Neural progenitor cell (in vitro differentiated cells): ENCODE results near the gene RELA. TPM values are rescaled to one million over a fixed set of nuclear protein-coding genes. Genes with fewer than 3 reads are reported as not detected.

Experiments used
- DNase-seq: peaks from one replicate; pipeline ENCODE4 v3.0.0-alpha.2; 2016; ENCODE audit warnings: low spot score
- H2AFZ ChIP-seq: fragments of 200-600 bp; sonication (generic); replicated peaks from 2 replicates; pipeline ENCODE4 v1.6.1; 2016; ENCODE audit warnings: antibody characterized with exemption
- H3F3A ChIP-seq: fragments of 200-600 bp; sonication (generic); 2 replicates; pipeline ENCODE4 v1.6.1; 2016; ENCODE audit warnings: antibody characterized with exemption, low read depth
- H3K27ac ChIP-seq: fragments of 200-600 bp; sonication (generic); 2 replicates; pipeline ENCODE4 v1.5.1; 2016; ENCODE audit warnings: mild to moderate bottlenecking
- H3K27me3 ChIP-seq: fragments of 200-600 bp; sonication (generic); 2 replicates; pipeline ENCODE4 v1.6.1; 2016; ENCODE audit warnings: mild to moderate bottlenecking, moderate library complexity
- H3K36me3 ChIP-seq: fragments of 200-600 bp; sonication (generic); 2 replicates; pipeline ENCODE4 v1.5.1; 2016
- H3K4me1 ChIP-seq: fragments of 200-600 bp; sonication (generic); 2 replicates; pipeline ENCODE4 v1.6.1; 2016; ENCODE audit warnings: mixed run types
- H3K4me2 ChIP-seq: fragments of 200-600 bp; sonication (generic); 2 replicates; pipeline ENCODE4 v1.6.1; 2016
- H3K4me3 ChIP-seq: fragments of 200-600 bp; sonication (generic); 2 replicates; pipeline ENCODE4 v1.5.1; 2016
- H3K79me2 ChIP-seq: fragments of 200-600 bp; sonication (generic); 2 replicates; pipeline ENCODE4 v1.6.1; 2016; ENCODE audit warnings: low read depth
- H3K9ac ChIP-seq: fragments of 200-600 bp; sonication (generic); 2 replicates; pipeline ENCODE4 v1.6.1; 2016
- H3K9me3 ChIP-seq: fragments of 200-600 bp; sonication (generic); 2 replicates; pipeline ENCODE4 v1.5.1; 2016; ENCODE audit warnings: low read depth
- H4K20me1 ChIP-seq: fragments of 200-600 bp; sonication (generic); 2 replicates; pipeline ENCODE4 v1.6.1; 2016; ENCODE audit warnings: low read depth
- H3K27ac Mint-ChIP-seq: 3 replicates; pipeline ENCODE4 v1.8.0; 2021; ENCODE audit warnings: mixed read lengths
- H3K27me3 Mint-ChIP-seq: 2 replicates; pipeline ENCODE4 v1.8.0; 2022; ENCODE audit warnings: low read depth, mild to moderate bottlenecking, inconsistent platforms, moderate library complexity, mixed read lengths; ENCODE audit not compliant: insufficient read depth
- H3K36me3 Mint-ChIP-seq: 3 replicates; pipeline ENCODE4 v1.8.0; 2021; ENCODE audit warnings: mixed read lengths
- H3K4me1 Mint-ChIP-seq: 3 replicates; pipeline ENCODE4 v1.8.0; 2021; ENCODE audit warnings: mixed read lengths
- H3K4me3 Mint-ChIP-seq: 3 replicates; pipeline ENCODE4 v1.8.0; 2021; ENCODE audit warnings: mild to moderate bottlenecking, moderate library complexity, mixed read lengths
- H3K9me3 Mint-ChIP-seq: 3 replicates; pipeline ENCODE4 v1.8.0; 2020; ENCODE audit warnings: mixed read lengths
- EZH2 ChIP-seq: fragments of 200-600 bp; sonication (generic); IDR thresholded peaks from 2 replicates; pipeline ENCODE4 v1.6.1; 2017; ENCODE audit warnings: antibody characterized with exemption, mild to moderate bottlenecking, moderate library complexity
- EZH2phosphoT487 ChIP-seq: fragments of 200-600 bp; sonication (generic); IDR thresholded peaks from 2 replicates; pipeline ENCODE4 v1.6.1; 2017; ENCODE audit warnings: antibody characterized with exemption
- total RNA-seq: library from RNA; depleted of rRNA; stranded (reverse); fragments of >200 nt; gene quantifications from 2 replicates; pipeline ENCODE4 v1.2.3, GENCODE V29; 2015; ENCODE audit warnings: low replicate concordance
- TF ChIP-seq, protein P1 (sequence below): fragments of 200-600 bp; sonication (generic); IDR thresholded peaks from 2 replicates; pipeline ENCODE4 v1.5.1; 2017; ENCODE audit warnings: antibody characterized with exemption, mild to moderate bottlenecking

RELA gene
- total RNA-seq, 1 donor from 2014 or later: 11.0 TPM

DNA sequence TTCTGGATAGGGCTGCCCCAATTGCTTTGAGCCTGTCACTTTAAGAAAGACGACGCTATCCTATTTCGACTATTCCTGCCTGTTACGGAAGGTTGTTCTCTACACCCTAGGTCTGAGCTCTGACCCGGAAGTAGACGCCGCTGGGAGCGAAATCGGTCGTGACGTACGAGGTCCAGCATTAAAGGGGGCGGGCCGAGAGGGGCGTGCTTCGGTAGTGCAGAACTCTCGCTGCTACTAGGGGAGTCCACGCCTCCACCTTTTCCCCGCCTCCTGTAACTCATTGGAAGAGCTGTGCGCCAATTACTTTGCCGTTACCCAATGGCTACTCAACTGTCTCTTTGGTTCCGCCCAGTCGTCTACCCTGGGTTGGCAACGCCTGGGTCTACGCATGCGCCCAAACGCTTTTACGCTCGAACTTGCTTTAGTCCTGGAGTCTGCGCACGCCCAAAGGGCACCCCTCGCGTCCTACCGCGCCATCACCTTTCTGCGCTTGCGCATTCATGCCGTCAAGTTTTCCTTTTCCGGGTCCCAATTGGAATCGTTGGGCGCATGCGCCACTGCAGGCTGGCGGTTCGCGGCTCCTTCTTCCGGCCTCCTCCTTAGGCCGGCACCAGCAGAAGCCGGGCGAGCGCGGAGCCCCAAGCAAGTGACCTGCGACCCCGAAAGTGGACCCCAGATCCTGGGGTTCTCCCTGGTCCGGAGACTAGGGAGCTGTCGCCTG, 47.3 kb downstream of the RELA start, which contains the start of gene PCNX3:
PCNX3 (plus strand) TSS at position 548 of the 721 bp plus-strand sequence. CDS start 536 bp downstream, outside the sequence.
- H3K4me1 ChIP-seq: peaks cover 19% of the 10 kb centered on the region
- peak within 1 kb of the TSS; percentile 61 for H3K9ac ChIP-seq

DNA sequence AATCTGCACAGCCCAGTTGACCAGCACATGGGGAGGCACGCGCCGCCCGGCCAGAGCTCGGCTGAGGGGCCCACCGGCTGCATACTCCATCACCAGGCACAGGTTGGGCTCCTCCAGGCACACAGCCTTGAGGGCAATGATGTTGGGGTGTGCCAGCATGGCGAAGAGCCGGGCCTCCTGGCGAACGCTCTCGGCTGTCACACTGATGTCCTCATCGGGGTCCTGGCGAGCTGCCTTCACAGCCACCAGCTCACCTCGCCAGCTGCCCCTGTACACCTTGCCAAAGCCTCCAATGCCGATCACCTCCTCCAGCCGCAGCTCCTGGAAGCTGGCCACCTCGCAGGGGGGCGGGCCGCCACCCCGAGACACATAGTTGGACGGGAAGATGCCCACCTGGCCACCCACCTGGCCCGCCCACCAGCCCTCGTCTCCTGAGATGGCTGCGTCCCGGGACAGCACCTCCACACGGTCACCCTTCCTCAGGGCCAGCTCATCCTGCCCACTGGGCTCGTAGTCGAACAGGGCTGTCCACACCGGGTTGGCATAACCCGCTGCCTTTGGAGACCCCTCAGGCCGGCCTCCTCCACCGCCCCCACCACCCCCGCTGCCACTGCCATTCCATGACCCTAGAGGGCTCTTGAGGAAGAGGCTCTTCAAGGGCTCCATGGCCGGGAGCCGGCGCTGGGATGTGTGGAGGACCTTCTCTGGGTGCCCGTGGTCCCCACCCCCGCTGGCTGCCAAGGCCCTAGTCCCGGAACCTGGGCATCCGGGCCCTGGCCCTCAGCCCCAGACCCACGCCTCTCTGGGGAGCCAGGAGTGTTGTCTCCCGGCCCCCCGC, 49.4 kb downstream of the RELA start:
- Mint-ChIP-seq H3K4me3 (peak overlapping the region; percentile 81), H3K4me1 (peaks cover 41% of the 10 kb centered on the region), H3K36me3 (peaks cover 12% of the 10 kb centered on the region), H3K9me3 (no peaks in the 10 kb centered on the region), H3K27me3 (peaks cover 9% of the 10 kb centered on the region), H3K27ac (no peak overlapping the region)
- H3K9me3 ChIP-seq: no peaks in the 10 kb centered on the region
- peak overlapping the region; percentile 80 for H3K4me3 ChIP-seq
- no peaks in the 10 kb centered on the region for H3K27me3 ChIP-seq
- TF ChIP-seq EZH2phosphoT487 (no peak), EZH2 (no peak)
- TF ChIP-seq, protein P1, sequence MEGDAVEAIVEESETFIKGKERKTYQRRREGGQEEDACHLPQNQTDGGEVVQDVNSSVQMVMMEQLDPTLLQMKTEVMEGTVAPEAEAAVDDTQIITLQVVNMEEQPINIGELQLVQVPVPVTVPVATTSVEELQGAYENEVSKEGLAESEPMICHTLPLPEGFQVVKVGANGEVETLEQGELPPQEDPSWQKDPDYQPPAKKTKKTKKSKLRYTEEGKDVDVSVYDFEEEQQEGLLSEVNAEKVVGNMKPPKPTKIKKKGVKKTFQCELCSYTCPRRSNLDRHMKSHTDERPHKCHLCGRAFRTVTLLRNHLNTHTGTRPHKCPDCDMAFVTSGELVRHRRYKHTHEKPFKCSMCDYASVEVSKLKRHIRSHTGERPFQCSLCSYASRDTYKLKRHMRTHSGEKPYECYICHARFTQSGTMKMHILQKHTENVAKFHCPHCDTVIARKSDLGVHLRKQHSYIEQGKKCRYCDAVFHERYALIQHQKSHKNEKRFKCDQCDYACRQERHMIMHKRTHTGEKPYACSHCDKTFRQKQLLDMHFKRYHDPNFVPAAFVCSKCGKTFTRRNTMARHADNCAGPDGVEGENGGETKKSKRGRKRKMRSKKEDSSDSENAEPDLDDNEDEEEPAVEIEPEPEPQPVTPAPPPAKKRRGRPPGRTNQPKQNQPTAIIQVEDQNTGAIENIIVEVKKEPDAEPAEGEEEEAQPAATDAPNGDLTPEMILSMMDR: no peak
- H3K79me2 ChIP-seq: peaks cover 46% of the 10 kb centered on the region
- peak overlapping the region; percentile 61 for H3K9ac ChIP-seq
- peak; percentile 45 for DNase-seq
- no peak overlapping the region for H3K27ac ChIP-seq
- H3K36me3 ChIP-seq: no peaks in the 10 kb centered on the region
- peaks cover 50% of the 10 kb centered on the region for H4K20me1 ChIP-seq
- H3F3A ChIP-seq: peaks cover 22% of the 10 kb centered on the region
- H3K4me2 ChIP-seq: peak overlapping the region; percentile 75
- peaks cover 19% of the 10 kb centered on the region for H3K4me1 ChIP-seq
- H2AFZ ChIP-seq: no peak overlapping the region

More for the DNA sequence above, 47.3 kb downstream of the RELA start, which contains the start of gene PCNX3:
- H3K9me3 Mint-ChIP-seq: no peaks in the 10 kb centered on the region
- H3F3A ChIP-seq: peaks cover 19% of the 10 kb centered on the region
- H3K36me3 Mint-ChIP-seq: peaks cover 5% of the 10 kb centered on the region
- H2AFZ ChIP-seq: no peak within 1 kb of the TSS
- TF ChIP-seq, protein P1: no peak
- TF ChIP-seq EZH2phosphoT487 (no peak), EZH2 (no peak)
- H3K27ac Mint-ChIP-seq: peak within 1 kb of the TSS; percentile 87
- peak within 1 kb of the TSS; percentile 93 for H3K4me3 Mint-ChIP-seq
- no peaks in the 10 kb centered on the region for H3K9me3 ChIP-seq
- H3K79me2 ChIP-seq: peaks cover 46% of the 10 kb centered on the region
- peak within 1 kb of the TSS; percentile 96 for H3K4me2 ChIP-seq
- H3K36me3 ChIP-seq: no peaks in the 10 kb centered on the region
- peaks cover 4% of the 10 kb centered on the region for H3K27me3 Mint-ChIP-seq
- DNase-seq: peak; percentile 100
- no peaks in the 10 kb centered on the region for H3K27me3 ChIP-seq
- peak within 1 kb of the TSS; percentile 35 for H3K27ac ChIP-seq
- peak within 1 kb of the TSS; percentile 80 for H3K4me3 ChIP-seq
- H3K4me1 Mint-ChIP-seq: peaks cover 27% of the 10 kb centered on the region
- peaks cover 29% of the 10 kb centered on the region for H4K20me1 ChIP-seq

DNA sequence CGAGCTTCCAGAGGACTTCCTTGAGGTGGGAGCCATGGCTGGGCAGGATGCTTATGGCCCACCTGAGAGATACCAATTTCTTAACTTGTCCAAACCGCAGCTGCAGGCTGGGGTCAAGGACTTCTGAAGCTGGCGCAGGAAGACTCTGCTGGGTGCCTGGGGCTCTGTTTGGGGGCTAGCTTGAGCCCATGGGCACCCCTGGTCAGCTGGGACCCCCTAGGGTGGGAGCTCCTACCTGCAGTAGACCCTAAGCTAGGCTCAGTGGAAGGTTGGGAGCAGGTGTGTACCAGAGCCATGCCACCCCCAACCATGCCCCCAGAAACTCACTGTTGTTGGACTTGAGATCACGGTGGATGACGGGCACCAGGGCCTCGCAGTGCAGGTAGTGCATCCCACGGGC, 50.0 kb downstream of the RELA start:
- Mint-ChIP-seq H3K4me1 (peaks cover 43% of the 10 kb centered on the region), H3K9me3 (no peaks in the 10 kb centered on the region), H3K36me3 (peaks cover 14% of the 10 kb centered on the region), H3K27me3 (peaks cover 10% of the 10 kb centered on the region), H3K27ac (no peak overlapping the region), H3K4me3 (peak overlapping the region; percentile 81)
- H3K4me3 ChIP-seq: peak overlapping the region; percentile 80
- peak overlapping the region; percentile 75 for H3K4me2 ChIP-seq
- H3K36me3 ChIP-seq: no peaks in the 10 kb centered on the region
- no peak for DNase-seq
- peaks cover 20% of the 10 kb centered on the region for H3K4me1 ChIP-seq
- H3K27ac ChIP-seq: no peak overlapping the region
- no peaks in the 10 kb centered on the region for H3K9me3 ChIP-seq
- H3K27me3 ChIP-seq: peaks cover 5% of the 10 kb centered on the region
- H2AFZ ChIP-seq: no peak overlapping the region
- H3K9ac ChIP-seq: no peak overlapping the region
- H3F3A ChIP-seq: peaks cover 28% of the 10 kb centered on the region
- TF ChIP-seq, protein P1: no peak
- TF ChIP-seq EZH2phosphoT487 (no peak), EZH2 (no peak)
- H4K20me1 ChIP-seq: peaks cover 56% of the 10 kb centered on the region
- H3K79me2 ChIP-seq: peaks cover 46% of the 10 kb centered on the region
